HFFc6 (cell line): Measurements from ENCODE around the gene TDRD12. TPM values are rescaled to one million over a fixed set of nuclear protein-coding genes. Genes with fewer than 3 reads are reported as not detected.
"Not testable (repeated sequence)": the region's sequence is repeated elsewhere in the genome, so short reads cannot be mapped to it uniquely, and the experiment has no call there.

Experiments
- DNase-seq: peaks from one replicate; pipeline ENCODE4 v3.0.0-alpha.2; 2018
- H3K27ac Mint-ChIP-seq: 2 replicates; pipeline ENCODE4 v1.8.0; 2020; ENCODE audit warnings: mild to moderate bottlenecking, mixed read lengths
- H3K27me3 Mint-ChIP-seq: 2 replicates; pipeline ENCODE4 v1.8.0; 2021; ENCODE audit warnings: mild to moderate bottlenecking, moderate library complexity, mixed read lengths; ENCODE audit not compliant: insufficient read depth
- H3K36me3 Mint-ChIP-seq: 2 replicates; pipeline ENCODE4 v1.8.0; 2021; ENCODE audit warnings: low read depth, mixed read lengths
- H3K4me1 Mint-ChIP-seq: 2 replicates; pipeline ENCODE4 v1.8.0; 2020; ENCODE audit warnings: low read depth, mixed read lengths
- H3K4me3 Mint-ChIP-seq: 2 replicates; pipeline ENCODE4 v1.8.0; 2020; ENCODE audit warnings: mild to moderate bottlenecking, moderate library complexity, mixed read lengths
- H3K9me3 Mint-ChIP-seq: 2 replicates; pipeline ENCODE4 v1.8.0; 2020; ENCODE audit warnings: mild to moderate bottlenecking, mixed read lengths
- total RNA-seq, 6 experiments: library from RNA; stranded (reverse); fragmentation: NEBNext Ultra II Directional; extraction: Animal tissue kit (Norgen Biotek cat#: 25700); gene quantifications; 2 replicates in 1 of 6; 3 replicates in 5 of 6; pipeline ENCODE4 v1.2.3, GENCODE V29; 2021
- TF ChIP-seq, protein P1 (sequence below): fragments of 200-600 bp; sonication (generic); IDR thresholded peaks from 2 replicates; pipeline ENCODE4 v1.5.0; 2021; ENCODE audit warnings: antibody characterized with exemption, mild to moderate bottlenecking

The TDRD12 gene
- total RNA-seq, 6 experiments from 2014 or later: 0.07 to 0.31 (median 0.18) TPM; not detected in 1

DNA sequence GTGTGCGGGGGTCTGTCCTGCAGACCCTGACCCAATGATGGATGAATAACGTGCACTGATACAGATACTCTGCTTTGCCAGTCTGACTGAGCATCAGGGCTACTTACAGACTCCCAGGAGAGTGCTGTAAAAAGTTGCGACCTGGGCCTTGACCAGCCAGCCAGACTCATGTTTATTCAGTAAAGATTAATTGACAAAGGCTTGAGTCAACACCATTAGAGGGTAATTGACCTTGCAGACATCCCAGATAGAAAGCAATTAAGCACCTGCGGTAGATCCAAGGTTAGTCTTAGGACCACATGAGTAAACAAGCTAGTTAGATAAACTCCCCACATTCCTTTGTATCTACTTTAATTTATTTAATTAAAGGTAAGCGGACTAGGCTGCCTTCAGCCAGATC is 17.6 kb upstream of the TDRD12 start:
- peaks cover 79% of the 10 kb centered on the region for H3K36me3 Mint-ChIP-seq

GRCh38 chr19:32704006-32704405 is 15.6 kb upstream of the TDRD12 start:
- Mint-ChIP-seq H3K36me3 (peaks cover 64% of the 10 kb centered on the region), H3K9me3 (peaks cover 31% of the 10 kb centered on the region)
- not testable (repeated sequence) for H3K4me3 Mint-ChIP-seq, DNase-seq, H3K4me1 Mint-ChIP-seq, H3K27me3 Mint-ChIP-seq, H3K27ac Mint-ChIP-seq

More for the DNA sequence above, 17.6 kb upstream of the TDRD12 start:
- Mint-ChIP-seq H3K27ac (no peak overlapping the region), H3K9me3 (peaks cover 34% of the 10 kb centered on the region), H3K27me3 (no peaks in the 10 kb centered on the region), H3K4me1 (no peaks in the 10 kb centered on the region), H3K4me3 (no peak overlapping the region)
- no peak for DNase-seq
- TF ChIP-seq, protein P1, sequence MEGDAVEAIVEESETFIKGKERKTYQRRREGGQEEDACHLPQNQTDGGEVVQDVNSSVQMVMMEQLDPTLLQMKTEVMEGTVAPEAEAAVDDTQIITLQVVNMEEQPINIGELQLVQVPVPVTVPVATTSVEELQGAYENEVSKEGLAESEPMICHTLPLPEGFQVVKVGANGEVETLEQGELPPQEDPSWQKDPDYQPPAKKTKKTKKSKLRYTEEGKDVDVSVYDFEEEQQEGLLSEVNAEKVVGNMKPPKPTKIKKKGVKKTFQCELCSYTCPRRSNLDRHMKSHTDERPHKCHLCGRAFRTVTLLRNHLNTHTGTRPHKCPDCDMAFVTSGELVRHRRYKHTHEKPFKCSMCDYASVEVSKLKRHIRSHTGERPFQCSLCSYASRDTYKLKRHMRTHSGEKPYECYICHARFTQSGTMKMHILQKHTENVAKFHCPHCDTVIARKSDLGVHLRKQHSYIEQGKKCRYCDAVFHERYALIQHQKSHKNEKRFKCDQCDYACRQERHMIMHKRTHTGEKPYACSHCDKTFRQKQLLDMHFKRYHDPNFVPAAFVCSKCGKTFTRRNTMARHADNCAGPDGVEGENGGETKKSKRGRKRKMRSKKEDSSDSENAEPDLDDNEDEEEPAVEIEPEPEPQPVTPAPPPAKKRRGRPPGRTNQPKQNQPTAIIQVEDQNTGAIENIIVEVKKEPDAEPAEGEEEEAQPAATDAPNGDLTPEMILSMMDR: no peak

GRCh38 chr19:32708457-32708856 is 11.1 kb upstream of the TDRD12 start:
- Mint-ChIP-seq H3K27me3 (no peaks in the 10 kb centered on the region), H3K9me3 (peaks cover 12% of the 10 kb centered on the region), H3K4me1 (no peaks in the 10 kb centered on the region), H3K36me3 (peaks cover 36% of the 10 kb centered on the region), H3K27ac (no peak overlapping the region), H3K4me3 (no peak overlapping the region)
- no peak for DNase-seq
- TF ChIP-seq, protein P1: no peak

DNA sequence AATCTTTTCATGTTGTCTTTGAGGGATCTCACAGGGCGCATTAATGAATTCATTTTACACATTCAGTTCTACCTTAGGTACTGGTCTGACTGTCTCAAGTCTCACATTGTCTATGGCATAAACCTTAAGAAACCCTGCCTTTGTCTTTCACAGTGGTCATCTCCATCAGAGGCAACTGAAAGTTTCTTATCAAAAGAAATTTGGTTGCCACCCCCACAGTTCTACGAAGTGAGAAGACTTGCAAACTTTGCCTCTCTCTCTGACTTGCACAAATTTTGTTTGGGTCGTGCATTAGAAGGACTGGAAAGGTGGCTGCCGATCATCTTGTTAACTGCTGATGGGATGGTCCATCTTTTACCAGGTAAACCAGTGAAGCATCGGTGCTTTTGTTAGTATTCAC is 10.5 kb upstream of the TDRD12 start:
- H3K4me1 Mint-ChIP-seq: no peaks in the 10 kb centered on the region

DNA sequence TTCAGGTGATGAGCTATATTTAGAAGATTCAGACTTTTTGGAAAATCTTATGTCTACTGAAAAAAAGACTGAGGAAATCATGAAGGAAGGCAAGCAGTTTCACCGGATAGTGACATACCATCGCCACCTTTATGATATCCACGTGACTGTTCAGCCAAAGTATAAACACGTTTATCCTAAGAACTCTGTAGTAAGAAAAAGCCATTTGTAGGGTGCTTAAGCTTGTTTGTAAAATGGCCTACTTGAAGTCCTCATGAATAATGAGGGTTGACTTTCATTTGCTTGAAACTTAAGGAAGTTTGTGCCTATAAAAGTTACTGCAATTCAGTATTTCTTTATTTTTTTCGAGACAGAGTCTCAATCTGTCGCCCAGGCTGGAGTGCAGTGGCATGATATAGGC is 7.8 kb upstream of the TDRD12 start:
- H3K4me3 Mint-ChIP-seq: no peak overlapping the region
- no peak for DNase-seq
- no peaks in the 10 kb centered on the region for H3K4me1 Mint-ChIP-seq
- H3K9me3 Mint-ChIP-seq: no peaks in the 10 kb centered on the region
- no peak overlapping the region for H3K27ac Mint-ChIP-seq
- TF ChIP-seq, protein P1: no peak
- H3K27me3 Mint-ChIP-seq: no peaks in the 10 kb centered on the region
- peaks cover 26% of the 10 kb centered on the region for H3K36me3 Mint-ChIP-seq

More for the DNA sequence above, 10.5 kb upstream of the TDRD12 start:
- TF ChIP-seq, protein P1: no peak
- H3K27ac Mint-ChIP-seq: no peak overlapping the region
- DNase-seq: no peak
- H3K36me3 Mint-ChIP-seq: peaks cover 34% of the 10 kb centered on the region
- no peak overlapping the region for H3K4me3 Mint-ChIP-seq
- peaks cover 8% of the 10 kb centered on the region for H3K9me3 Mint-ChIP-seq
- no peaks in the 10 kb centered on the region for H3K27me3 Mint-ChIP-seq

- H3K36me3 Mint-ChIP-seq: peaks cover 24% of the 10 kb centered on the region; the same call in 1 of the 2 replicates
- not testable (repeated sequence) for H3K27me3 Mint-ChIP-seq, H3K9me3 Mint-ChIP-seq, H3K27ac Mint-ChIP-seq, DNase-seq, H3K4me3 Mint-ChIP-seq, H3K4me1 Mint-ChIP-seq
These were observed 3.4 kb upstream of the TDRD12 start for GRCh38 chr19:32716203-32716602.

- DNase-seq: no peak
- TF ChIP-seq, protein P1: no peak
- H3K27ac Mint-ChIP-seq: no peak overlapping the region
- no peak overlapping the region for H3K4me3 Mint-ChIP-seq
- H3K27me3 Mint-ChIP-seq: no peaks in the 10 kb centered on the region; the same call in 1 of the 2 replicates
- no peaks in the 10 kb centered on the region; the same call in 1 of the 2 replicates for H3K9me3 Mint-ChIP-seq
- H3K4me1 Mint-ChIP-seq: no peaks in the 10 kb centered on the region
- peaks cover 24% of the 10 kb centered on the region; the same call in 1 of the 2 replicates for H3K36me3 Mint-ChIP-seq
These were observed 2.1 kb upstream of the TDRD12 start for GRCh38 chr19:32717496-32717895.
